Uterus (tissue), 4 donors: ENCODE data around the gene TNFRSF25. TPM values are rescaled to one million over a fixed set of nuclear protein-coding genes. Genes with fewer than 3 reads are reported as not detected.

ENCODE experiments used
- DNase-seq, 2 donors: peaks; one replicate each; pipeline ENCODE4 v3.0.0-alpha.2; 2019 to 2020
- H3K27ac ChIP-seq, 2 donors: fragments of 200-600 bp; sonication (generic); 1 replicate in 1 of 2; 2 replicates in 1 of 2; pipeline ENCODE4 v1.5.1; 2016 to 2018
- H3K27me3 ChIP-seq, 2 donors: fragments of 200-600 bp; sonication (generic); one replicate each; pipeline ENCODE4 v1.5.1; 2018 to 2019; ENCODE audit warnings: control low read depth in 1 of 2
- H3K36me3 ChIP-seq, 2 donors: fragments of 200-600 bp; sonication (generic); one replicate each; pipeline ENCODE4 v1.5.1; 2019; ENCODE audit warnings: control low read depth in 1 of 2
- H3K4me1 ChIP-seq, 2 donors: fragments of 200-600 bp; sonication (generic); one replicate each; pipeline ENCODE4 v1.5.1; 2018 to 2019; ENCODE audit warnings: control low read depth in 1 of 2
- H3K4me3 ChIP-seq, 2 donors: fragments of 200-600 bp; sonication (generic); 1 replicate in 1 of 2; 2 replicates in 1 of 2; pipeline ENCODE4 v1.5.1; 2018 to 2019; ENCODE audit warnings: mild to moderate bottlenecking in 1 of 2
- H3K9me3 ChIP-seq, 2 donors: fragments of 200-600 bp; sonication (generic); one replicate each; pipeline ENCODE4 v1.5.1; 2019; ENCODE audit warnings: control low read depth in 1 of 2
- POLR2A ChIP-seq, 2 donors: fragments of 450-650 bp; IDR thresholded peaks; one replicate each; pipeline ENCODE4 v1.6.1; 2016; ENCODE audit warnings: antibody characterized with exemption in 2 of 2, mild to moderate bottlenecking in 1 of 2, moderate library complexity in 1 of 2
- intact Hi-C: fragments of 100-400 bp; cut with DNase I; formaldehyde crosslinking; loops from one replicate; pipeline ENCODE4 v1.15.1; 2023; ENCODE audit warnings: low total_unique reads
- total RNA-seq, 4 donors: library from RNA; depleted of rRNA in 3 of 4; stranded (reverse); fragments of >200 nt in 3 of 4; gene quantifications; one replicate each; pipeline versions ENCODE4 v1.1.0 to v1.2.4, GENCODE V29; 2014 to 2023
- TF ChIP-seq, protein P1 (sequence below), 4 experiments: fragments of 200-600 bp in 2 of 4; fragments of 450-650 bp in 2 of 4; sonication (generic) in 2 of 4; IDR thresholded peaks; one replicate each; pipeline ENCODE4 v1.5.1; 2016 to 2019; ENCODE audit warnings: antibody characterized with exemption in 4 of 4, mild to moderate bottlenecking in 2 of 4, moderate library complexity in 1 of 4
- donor health status: DM: yes; HTN: yes; CAD: no.

TNFRSF25 gene
- total RNA-seq, 4 donors from 2014 or later, result 1.0 to 11.1 (median 4.8) TPM

DNA sequence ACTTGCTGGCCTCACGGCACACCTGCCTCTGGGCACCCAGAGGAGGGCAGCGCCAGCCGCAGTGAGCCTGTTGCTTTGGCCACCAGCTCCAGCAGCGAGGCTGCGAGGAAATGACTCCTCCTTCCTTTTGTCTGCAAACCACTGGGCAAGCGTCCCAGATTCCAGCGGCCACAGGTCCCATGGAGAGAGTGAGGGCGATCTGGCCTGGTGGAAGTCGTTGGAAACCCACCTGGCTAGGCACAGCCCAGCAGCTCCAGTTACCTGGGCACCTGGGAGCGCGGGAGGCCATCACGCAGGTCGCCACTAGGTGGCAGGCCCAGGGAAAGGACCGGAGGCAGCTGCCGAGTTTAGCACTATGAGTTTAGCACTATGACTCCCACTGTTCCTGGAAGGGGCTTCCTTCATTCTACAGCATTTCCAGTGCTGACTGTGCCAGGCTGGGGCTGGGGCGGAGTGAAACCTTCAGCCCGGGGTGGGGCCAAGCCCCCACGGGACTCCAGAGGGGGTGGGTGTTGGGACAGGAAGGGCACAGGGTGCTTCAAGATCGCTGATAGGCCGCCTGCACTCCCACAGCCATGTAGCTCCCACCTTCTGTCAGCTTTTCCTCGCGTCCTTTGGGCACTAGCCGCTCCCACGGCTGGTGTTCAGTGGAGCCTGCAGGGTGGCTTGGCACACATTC lies 42.5 kb downstream of the TNFRSF25 start:
- no peak for DNase-seq
- intact Hi-C loops, result no loop called here
- no peak for TF ChIP-seq POLR2A (IDR thresholded peaks at IDR 0.05)
- TF ChIP-seq, protein P1, sequence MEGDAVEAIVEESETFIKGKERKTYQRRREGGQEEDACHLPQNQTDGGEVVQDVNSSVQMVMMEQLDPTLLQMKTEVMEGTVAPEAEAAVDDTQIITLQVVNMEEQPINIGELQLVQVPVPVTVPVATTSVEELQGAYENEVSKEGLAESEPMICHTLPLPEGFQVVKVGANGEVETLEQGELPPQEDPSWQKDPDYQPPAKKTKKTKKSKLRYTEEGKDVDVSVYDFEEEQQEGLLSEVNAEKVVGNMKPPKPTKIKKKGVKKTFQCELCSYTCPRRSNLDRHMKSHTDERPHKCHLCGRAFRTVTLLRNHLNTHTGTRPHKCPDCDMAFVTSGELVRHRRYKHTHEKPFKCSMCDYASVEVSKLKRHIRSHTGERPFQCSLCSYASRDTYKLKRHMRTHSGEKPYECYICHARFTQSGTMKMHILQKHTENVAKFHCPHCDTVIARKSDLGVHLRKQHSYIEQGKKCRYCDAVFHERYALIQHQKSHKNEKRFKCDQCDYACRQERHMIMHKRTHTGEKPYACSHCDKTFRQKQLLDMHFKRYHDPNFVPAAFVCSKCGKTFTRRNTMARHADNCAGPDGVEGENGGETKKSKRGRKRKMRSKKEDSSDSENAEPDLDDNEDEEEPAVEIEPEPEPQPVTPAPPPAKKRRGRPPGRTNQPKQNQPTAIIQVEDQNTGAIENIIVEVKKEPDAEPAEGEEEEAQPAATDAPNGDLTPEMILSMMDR (IDR thresholded peaks at IDR 0.05), result peak; percentile 6 to 40 (median 26)
- Histone ChIP-seq H3K27ac (no peak overlapping the region), H3K27me3 (peaks cover 23 to 52% of the 10 kb centered on the region in 2 donors), H3K4me1 (peaks cover 0 to 33% of the 10 kb centered on the region in 2 donors), H3K4me3 (no peak overlapping the region), H3K36me3 (no peaks in the 10 kb centered on the region), H3K9me3 (no peaks in the 10 kb centered on the region)

DNA sequence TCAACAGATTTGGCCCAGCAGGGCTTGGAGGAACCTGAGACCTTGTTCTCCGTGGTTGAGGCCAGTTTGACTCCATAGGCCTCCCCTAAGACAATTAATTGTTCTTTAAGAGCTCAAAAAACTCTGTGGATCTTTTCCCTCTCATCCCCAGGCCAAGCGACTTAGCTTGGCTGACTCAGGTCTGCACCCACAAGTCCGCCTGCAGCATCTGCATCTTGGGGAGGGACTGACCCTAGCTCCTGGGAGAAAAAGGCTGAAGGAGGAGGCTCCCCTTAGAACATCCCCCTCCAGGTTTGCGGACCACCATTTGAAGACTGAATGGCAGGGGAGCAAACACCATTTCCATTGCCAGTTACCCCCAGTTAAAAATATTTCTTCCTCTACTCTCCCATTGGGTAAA lies 44.7 kb downstream of the TNFRSF25 start:
- TF ChIP-seq POLR2A (IDR thresholded peaks at IDR 0.05), result no peak
- TF ChIP-seq, protein P1 (IDR thresholded peaks at IDR 0.05), result no peak
- H3K27me3 ChIP-seq, result peaks cover 23 to 45% of the 10 kb centered on the region in 2 donors
- H3K27ac ChIP-seq, result no peak overlapping the region
- peaks cover 0 to 33% of the 10 kb centered on the region in 2 donors for H3K4me1 ChIP-seq
- intact Hi-C loops, result no loop called here
- no peaks in the 10 kb centered on the region for H3K36me3 ChIP-seq
- no peak for DNase-seq
- no peaks in the 10 kb centered on the region for H3K9me3 ChIP-seq
- no peak overlapping the region for H3K4me3 ChIP-seq

DNA sequence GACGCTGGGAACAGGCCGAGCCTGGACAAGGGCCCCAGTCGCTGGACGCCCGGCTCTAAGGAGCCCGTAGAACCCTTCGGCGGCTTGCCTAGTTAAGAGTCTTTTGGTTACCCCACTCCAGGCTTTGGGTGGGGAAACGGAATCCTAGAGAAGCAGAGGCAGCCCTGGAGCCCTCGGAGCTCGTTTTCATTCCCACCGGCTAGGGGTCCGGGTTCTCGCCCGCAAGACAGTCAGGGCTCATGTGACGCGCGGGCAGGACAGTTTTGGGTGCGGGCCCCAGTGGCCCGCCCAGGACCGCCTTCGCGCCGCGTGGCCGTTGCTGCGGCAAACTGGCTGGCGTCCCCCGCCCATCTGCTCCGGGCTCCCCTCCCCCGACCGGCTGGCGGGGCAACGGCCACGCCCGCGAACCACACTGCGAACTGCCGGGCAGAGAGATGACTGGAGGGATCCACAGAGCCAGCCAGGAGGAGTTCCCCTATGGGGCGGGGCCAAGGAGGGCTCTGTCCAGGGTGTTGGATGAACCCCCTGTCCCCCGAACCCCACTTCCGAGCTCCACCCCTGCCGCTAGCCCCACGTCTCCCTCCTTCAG lies 45.4 kb downstream of the TNFRSF25 start:
- Histone ChIP-seq H3K27ac (no peak overlapping the region), H3K4me1 (peaks cover 0 to 33% of the 10 kb centered on the region in 2 donors), H3K27me3 (peaks cover 19 to 44% of the 10 kb centered on the region in 2 donors), H3K36me3 (no peaks in the 10 kb centered on the region), H3K9me3 (no peaks in the 10 kb centered on the region), H3K4me3 (no peak overlapping the region)
- TF ChIP-seq POLR2A (IDR thresholded peaks at IDR 0.05), result no peak
- TF ChIP-seq, protein P1 (IDR thresholded peaks at IDR 0.05), result no peak
- no peak for DNase-seq
- intact Hi-C loops, result no loop called here

- DNase-seq, result no peak
- peaks cover 13 to 41% of the 10 kb centered on the region in 2 donors for H3K27me3 ChIP-seq
- no peak within 1 kb of the TSS for H3K27ac ChIP-seq
- intact Hi-C loops, result no loop called here
- H3K36me3 ChIP-seq, result no peaks in the 10 kb centered on the region
- TF ChIP-seq, protein P1 (IDR thresholded peaks at IDR 0.05), result no peak
- TF ChIP-seq POLR2A (IDR thresholded peaks at IDR 0.05), result no peak
- no peaks in the 10 kb centered on the region for H3K9me3 ChIP-seq
- H3K4me3 ChIP-seq, result peak within 1 kb of the TSS in 1 of 2 donors; percentile 12
- peaks cover 0 to 33% of the 10 kb centered on the region in 2 donors for H3K4me1 ChIP-seq
Measured at GRCh38 chr1:6419804-6420453, 46.0 kb downstream of the TNFRSF25 start, which contains the start of gene HES2. Gene HES2, minus strand, starts transcription at chr1:6419919. Its CDS starts 99 bp downstream, at chr1:6419820.

DNA sequence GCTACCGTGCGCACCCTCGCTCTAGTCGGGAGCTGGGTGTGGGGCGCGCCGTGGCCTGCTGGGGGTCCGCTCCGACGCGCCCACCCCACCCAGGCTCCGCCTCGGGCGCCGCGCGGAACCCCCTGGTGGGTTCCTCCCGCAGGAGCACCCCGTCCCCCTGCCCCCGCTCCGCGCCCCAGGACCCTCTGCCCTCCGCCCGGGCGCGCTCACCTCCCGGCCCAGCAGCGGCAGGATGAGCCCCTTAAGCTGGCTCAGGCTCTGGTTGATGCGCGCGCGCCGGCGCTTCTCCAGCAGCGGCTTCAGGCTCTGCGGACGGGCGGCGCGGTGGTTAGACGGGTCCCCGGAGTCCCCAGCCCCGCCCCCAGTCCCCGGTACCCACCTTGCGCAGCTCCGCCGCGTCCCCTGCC lies 46.6 kb downstream of the TNFRSF25 start:
- DNase-seq, result no peak
- peaks cover 0 to 33% of the 10 kb centered on the region in 2 donors for H3K4me1 ChIP-seq
- H3K27ac ChIP-seq, result no peak overlapping the region
- peaks cover 9 to 41% of the 10 kb centered on the region in 2 donors for H3K27me3 ChIP-seq
- intact Hi-C loops, result no loop called here
- TF ChIP-seq, protein P1 (IDR thresholded peaks at IDR 0.05), result no peak
- TF ChIP-seq POLR2A (IDR thresholded peaks at IDR 0.05), result no peak
- H3K36me3 ChIP-seq, result no peaks in the 10 kb centered on the region
- peak overlapping the region in 1 of 2 donors; percentile 12 for H3K4me3 ChIP-seq
- H3K9me3 ChIP-seq, result no peaks in the 10 kb centered on the region
